ENCODE results near the gene C3AR1. TPM values are rescaled to one million over a fixed set of nuclear protein-coding genes. Genes with fewer than 3 reads are reported as not detected.

Gene C3AR1
- total RNA-seq, 1 experiment from 2014 or later: not detected

DNA sequence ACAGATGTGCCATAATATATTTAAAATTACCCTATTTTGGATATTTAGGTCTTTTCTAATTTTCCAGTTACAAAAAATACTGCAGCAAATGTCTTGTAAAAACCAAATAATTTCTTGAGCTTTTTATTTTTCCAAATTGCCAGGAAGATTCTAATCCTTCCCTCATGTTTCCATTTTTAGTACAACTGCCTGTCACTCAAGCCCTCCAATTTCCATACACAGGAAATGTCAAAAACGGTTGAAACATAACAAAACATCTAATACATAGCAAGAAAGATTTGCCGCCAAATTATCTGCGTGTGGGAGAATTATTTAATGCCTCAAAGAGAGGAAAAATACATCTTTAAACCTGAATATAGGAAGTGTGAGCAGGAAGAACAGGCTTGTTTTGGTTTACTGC lies 36.0 kb downstream of the C3AR1 start:
- no peak overlapping the region for H2BK12ac ChIP-seq (ENCODE audit: insufficient read length, low read depth, low read length)
- peaks cover 10% of the 10 kb centered on the region; the same call in 1 of the 2 replicates for H3K4me1 ChIP-seq (ENCODE audit: insufficient read depth, low read length)
- H3K27me3 ChIP-seq (ENCODE audit: insufficient read depth, low read length): no peaks in the 10 kb centered on the region
- H3K9me3 Mint-ChIP-seq: no peaks in the 10 kb centered on the region; a peak in 1 of 5 replicates
- no peak overlapping the region for H2BK120ac ChIP-seq (ENCODE audit: low read depth, low read length, poor library complexity, severe bottlenecking)
- no peak overlapping the region for H2BK20ac ChIP-seq (ENCODE audit: low read depth, low read length, poor library complexity, severe bottlenecking)
- no peak for DNase-seq
- no peaks in the 10 kb centered on the region for H4K20me1 ChIP-seq (ENCODE audit: control insufficient read depth, insufficient read depth, insufficient read length)
- no peak overlapping the region for H3K4me2 ChIP-seq (ENCODE audit: insufficient read depth, insufficient read length, low read length)
- no peak overlapping the region for H2AFZ ChIP-seq (ENCODE audit: low read length)
- H3K56ac ChIP-seq (ENCODE audit: insufficient read length, low read depth, low read length): no peak overlapping the region
- no peak overlapping the region for H3K14ac ChIP-seq (ENCODE audit: insufficient read depth, low read length)
- no peak overlapping the region for H3K27ac Mint-ChIP-seq
- WGBS (ENCODE audit: extremely low coverage, insufficient read length, low lambda C conversion rate): no CpG with 5 or more reads among the region's 3 CpGs
- no peaks in the 10 kb centered on the region; the same call in 1 of the 2 replicates for H3K79me2 ChIP-seq (ENCODE audit: insufficient read depth, low read length)
- no peak overlapping the region for H3T11ph ChIP-seq (ENCODE audit: low read length)
- no peak overlapping the region for H2BK15ac ChIP-seq (ENCODE audit: low read depth, low read length)
- no peak overlapping the region for H3K27ac ChIP-seq (ENCODE audit: insufficient read length, low read depth, low read length)
- H3K23me2 ChIP-seq (ENCODE audit: insufficient read length, low read depth, low read length, poor library complexity, severe bottlenecking): peaks cover 15% of the 10 kb centered on the region
- H3K27me3 Mint-ChIP-seq (ENCODE audit: low read depth): peaks cover 5% of the 10 kb centered on the region
- no peak overlapping the region for H4K91ac ChIP-seq (ENCODE audit: insufficient read length, low read depth, low read length)
- H2AK5ac ChIP-seq (ENCODE audit: insufficient read length, low read length): no peak overlapping the region
- no peak overlapping the region for H3K18ac ChIP-seq (ENCODE audit: insufficient read length, low read depth, low read length)
- H3K4me1 Mint-ChIP-seq: peaks cover 28 to 45% of the 10 kb centered on the region in 2 experiments
- no peaks in the 10 kb centered on the region for H3K79me1 ChIP-seq (ENCODE audit: insufficient read depth, low read depth, low read length, poor library complexity, severe bottlenecking)
- H3K9me3 ChIP-seq (ENCODE audit: control insufficient read depth, low read depth, low read length): no peaks in the 10 kb centered on the region
- H3K4ac ChIP-seq (ENCODE audit: low read depth, low read length): no peak overlapping the region
- H4K5ac ChIP-seq (ENCODE audit: insufficient read length, low read depth, low read length): no peak overlapping the region
- H3K4me3 Mint-ChIP-seq: no peak overlapping the region
- H4K8ac ChIP-seq (replicated peaks; ENCODE audit: insufficient read length, low read depth, low read length): no peak overlapping the region
- TF ChIP-seq, protein P1, sequence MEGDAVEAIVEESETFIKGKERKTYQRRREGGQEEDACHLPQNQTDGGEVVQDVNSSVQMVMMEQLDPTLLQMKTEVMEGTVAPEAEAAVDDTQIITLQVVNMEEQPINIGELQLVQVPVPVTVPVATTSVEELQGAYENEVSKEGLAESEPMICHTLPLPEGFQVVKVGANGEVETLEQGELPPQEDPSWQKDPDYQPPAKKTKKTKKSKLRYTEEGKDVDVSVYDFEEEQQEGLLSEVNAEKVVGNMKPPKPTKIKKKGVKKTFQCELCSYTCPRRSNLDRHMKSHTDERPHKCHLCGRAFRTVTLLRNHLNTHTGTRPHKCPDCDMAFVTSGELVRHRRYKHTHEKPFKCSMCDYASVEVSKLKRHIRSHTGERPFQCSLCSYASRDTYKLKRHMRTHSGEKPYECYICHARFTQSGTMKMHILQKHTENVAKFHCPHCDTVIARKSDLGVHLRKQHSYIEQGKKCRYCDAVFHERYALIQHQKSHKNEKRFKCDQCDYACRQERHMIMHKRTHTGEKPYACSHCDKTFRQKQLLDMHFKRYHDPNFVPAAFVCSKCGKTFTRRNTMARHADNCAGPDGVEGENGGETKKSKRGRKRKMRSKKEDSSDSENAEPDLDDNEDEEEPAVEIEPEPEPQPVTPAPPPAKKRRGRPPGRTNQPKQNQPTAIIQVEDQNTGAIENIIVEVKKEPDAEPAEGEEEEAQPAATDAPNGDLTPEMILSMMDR (conservative IDR thresholded peaks at IDR 0.05): no peak
- no peak overlapping the region for H3K23ac ChIP-seq (ENCODE audit: insufficient read length, low read depth, low read length)
- H3K36me3 Mint-ChIP-seq (ENCODE audit: insufficient read depth in 1 of 3, low read depth in 3 of 3): no peaks in the 10 kb centered on the region; a peak in 1 of 7 replicates
- no peak overlapping the region for H2BK5ac ChIP-seq (ENCODE audit: insufficient read length, low read length)
- no peak overlapping the region for H3K9ac ChIP-seq (ENCODE audit: extremely low read depth, insufficient read length, low read length)

All from H9 (cell line).